HL-60 (cell line): Measurements from ENCODE around the gene CNDP1.

Source experiments
- DNase-seq, 2 experiments: peaks; one replicate each; pipeline ENCODE4 v3.0.0-alpha.2; 2010 to 2020; ENCODE audit warnings: low read depth in 1 of 2, low spot score in 1 of 2
- H3K27ac ChIP-seq: fragments of 250-450 bp; sonication (Bioruptor Pico); replicated peaks from 2 replicates; pipeline ENCODE4 v1.5.1; 2020; ENCODE audit warnings: mild to moderate bottlenecking, moderate library complexity
- H3K27me3 ChIP-seq: fragments of 250-450 bp; sonication (Bioruptor Pico); 2 replicates; pipeline ENCODE4 v1.5.1; 2021; ENCODE audit warnings: mild to moderate bottlenecking, moderate library complexity; ENCODE audit not compliant: insufficient read depth, poor library complexity, severe bottlenecking
- H3K4me3 ChIP-seq: replicated peaks from 2 replicates; pipeline ENCODE4 v1.5.1; 2011; ENCODE audit warnings: mild to moderate bottlenecking, control low read depth, low read length; ENCODE audit not compliant: insufficient read depth
- GABPA ChIP-seq: IDR thresholded peaks from 2 replicates; pipeline ENCODE4 v1.6.1; 2012; ENCODE audit warnings: low read depth
- POLR2AphosphoS5 ChIP-seq: IDR thresholded peaks from 2 replicates; pipeline ENCODE4 v1.6.1; 2012; ENCODE audit warnings: low read depth
- SPI1 ChIP-seq: IDR thresholded peaks from 2 replicates; pipeline ENCODE4 v1.6.1; 2012; ENCODE audit warnings: low read depth, mild to moderate bottlenecking, borderline replicate concordance
- TF ChIP-seq, protein P1 (sequence below): IDR thresholded peaks from one replicate; pipeline ENCODE4 v1.5.1; 2011; ENCODE audit warnings: low read length, control low read depth, inconsistent platforms; ENCODE audit not compliant: insufficient read depth
- TF ChIP-seq, protein P2 (sequence below): IDR thresholded peaks from 2 replicates; pipeline ENCODE4 v1.6.1; 2012; ENCODE audit warnings: low read depth; ENCODE audit not compliant: insufficient replicate concordance

CNDP1 gene

DNA sequence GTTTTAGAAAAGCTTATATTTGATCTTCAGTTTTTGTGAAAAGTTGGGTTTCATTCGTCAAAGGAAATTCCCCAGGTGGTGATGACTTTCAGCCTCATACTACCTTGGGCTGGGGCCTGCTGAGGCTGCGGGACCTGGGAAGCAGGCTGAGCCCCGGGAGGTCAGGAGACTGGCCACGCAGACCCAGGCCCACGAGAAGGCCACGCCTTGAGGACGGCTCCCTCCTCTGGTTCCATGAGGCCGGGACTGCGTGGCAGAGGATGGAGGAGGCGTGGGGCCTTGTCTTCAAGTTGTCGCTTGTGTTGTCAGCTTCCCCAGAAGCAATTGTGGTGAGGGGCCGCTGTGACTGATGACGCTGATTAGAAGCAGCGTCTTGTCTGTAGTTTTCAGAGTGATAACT is 26.4 kb upstream of the CNDP1 start:
- no peaks in the 10 kb centered on the region for H3K27me3 ChIP-seq
- H3K4me3 ChIP-seq: no peak overlapping the region
- TF ChIP-seq, protein P1, sequence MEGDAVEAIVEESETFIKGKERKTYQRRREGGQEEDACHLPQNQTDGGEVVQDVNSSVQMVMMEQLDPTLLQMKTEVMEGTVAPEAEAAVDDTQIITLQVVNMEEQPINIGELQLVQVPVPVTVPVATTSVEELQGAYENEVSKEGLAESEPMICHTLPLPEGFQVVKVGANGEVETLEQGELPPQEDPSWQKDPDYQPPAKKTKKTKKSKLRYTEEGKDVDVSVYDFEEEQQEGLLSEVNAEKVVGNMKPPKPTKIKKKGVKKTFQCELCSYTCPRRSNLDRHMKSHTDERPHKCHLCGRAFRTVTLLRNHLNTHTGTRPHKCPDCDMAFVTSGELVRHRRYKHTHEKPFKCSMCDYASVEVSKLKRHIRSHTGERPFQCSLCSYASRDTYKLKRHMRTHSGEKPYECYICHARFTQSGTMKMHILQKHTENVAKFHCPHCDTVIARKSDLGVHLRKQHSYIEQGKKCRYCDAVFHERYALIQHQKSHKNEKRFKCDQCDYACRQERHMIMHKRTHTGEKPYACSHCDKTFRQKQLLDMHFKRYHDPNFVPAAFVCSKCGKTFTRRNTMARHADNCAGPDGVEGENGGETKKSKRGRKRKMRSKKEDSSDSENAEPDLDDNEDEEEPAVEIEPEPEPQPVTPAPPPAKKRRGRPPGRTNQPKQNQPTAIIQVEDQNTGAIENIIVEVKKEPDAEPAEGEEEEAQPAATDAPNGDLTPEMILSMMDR: no peak
- TF ChIP-seq SPI1 (no peak), POLR2AphosphoS5 (no peak), GABPA (no peak)
- TF ChIP-seq, protein P2, sequence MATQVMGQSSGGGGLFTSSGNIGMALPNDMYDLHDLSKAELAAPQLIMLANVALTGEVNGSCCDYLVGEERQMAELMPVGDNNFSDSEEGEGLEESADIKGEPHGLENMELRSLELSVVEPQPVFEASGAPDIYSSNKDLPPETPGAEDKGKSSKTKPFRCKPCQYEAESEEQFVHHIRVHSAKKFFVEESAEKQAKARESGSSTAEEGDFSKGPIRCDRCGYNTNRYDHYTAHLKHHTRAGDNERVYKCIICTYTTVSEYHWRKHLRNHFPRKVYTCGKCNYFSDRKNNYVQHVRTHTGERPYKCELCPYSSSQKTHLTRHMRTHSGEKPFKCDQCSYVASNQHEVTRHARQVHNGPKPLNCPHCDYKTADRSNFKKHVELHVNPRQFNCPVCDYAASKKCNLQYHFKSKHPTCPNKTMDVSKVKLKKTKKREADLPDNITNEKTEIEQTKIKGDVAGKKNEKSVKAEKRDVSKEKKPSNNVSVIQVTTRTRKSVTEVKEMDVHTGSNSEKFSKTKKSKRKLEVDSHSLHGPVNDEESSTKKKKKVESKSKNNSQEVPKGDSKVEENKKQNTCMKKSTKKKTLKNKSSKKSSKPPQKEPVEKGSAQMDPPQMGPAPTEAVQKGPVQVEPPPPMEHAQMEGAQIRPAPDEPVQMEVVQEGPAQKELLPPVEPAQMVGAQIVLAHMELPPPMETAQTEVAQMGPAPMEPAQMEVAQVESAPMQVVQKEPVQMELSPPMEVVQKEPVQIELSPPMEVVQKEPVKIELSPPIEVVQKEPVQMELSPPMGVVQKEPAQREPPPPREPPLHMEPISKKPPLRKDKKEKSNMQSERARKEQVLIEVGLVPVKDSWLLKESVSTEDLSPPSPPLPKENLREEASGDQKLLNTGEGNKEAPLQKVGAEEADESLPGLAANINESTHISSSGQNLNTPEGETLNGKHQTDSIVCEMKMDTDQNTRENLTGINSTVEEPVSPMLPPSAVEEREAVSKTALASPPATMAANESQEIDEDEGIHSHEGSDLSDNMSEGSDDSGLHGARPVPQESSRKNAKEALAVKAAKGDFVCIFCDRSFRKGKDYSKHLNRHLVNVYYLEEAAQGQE: no peak
- no peak for DNase-seq
- no peak overlapping the region for H3K27ac ChIP-seq

DNA sequence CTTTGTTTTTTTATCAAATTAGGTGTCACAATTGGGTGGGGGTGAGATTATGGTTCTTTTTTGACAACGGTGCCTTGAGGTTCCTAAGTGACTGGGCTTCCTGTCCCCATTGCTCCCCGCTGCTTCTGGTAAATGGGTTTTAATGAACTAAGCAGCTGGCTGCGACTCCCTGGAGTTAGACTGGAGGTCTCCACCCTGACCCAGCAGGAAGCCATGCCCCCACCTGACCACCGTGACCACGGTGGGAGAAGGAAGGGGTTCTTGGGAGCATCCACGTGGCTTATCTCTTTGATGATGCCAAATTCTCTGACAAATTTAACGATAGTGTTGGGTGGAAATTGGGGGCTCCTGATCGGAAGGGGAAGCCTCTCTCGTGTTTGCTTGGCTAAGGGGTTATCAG is 25.9 kb upstream of the CNDP1 start:
- H3K4me3 ChIP-seq: no peak overlapping the region
- H3K27ac ChIP-seq: no peak overlapping the region
- TF ChIP-seq GABPA (no peak), SPI1 (no peak), POLR2AphosphoS5 (no peak)
- TF ChIP-seq, protein P1: no peak
- TF ChIP-seq, protein P2: no peak
- H3K27me3 ChIP-seq: no peaks in the 10 kb centered on the region
- no peak for DNase-seq

DNA sequence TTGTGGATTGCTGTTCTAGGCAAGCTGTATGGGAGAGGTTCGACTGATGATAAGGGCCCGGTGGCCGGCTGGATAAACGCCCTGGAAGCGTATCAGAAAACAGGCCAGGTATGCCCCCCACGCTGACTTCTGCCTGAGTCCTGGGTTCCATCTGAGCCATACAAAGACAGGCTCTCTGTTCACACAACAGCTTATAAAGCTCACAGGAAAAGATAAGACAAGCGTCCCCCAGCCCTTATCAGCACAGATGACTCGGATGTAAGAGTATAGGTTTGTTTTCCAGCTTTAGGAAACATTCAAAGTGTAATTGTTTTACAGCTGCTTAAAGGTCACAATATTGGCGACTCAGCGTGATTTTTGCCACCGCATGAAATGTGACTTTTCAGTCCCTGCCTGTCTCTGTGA is 25.5 kb upstream of the CNDP1 start:
- Histone ChIP-seq H3K27me3 (no peaks in the 10 kb centered on the region), H3K27ac (no peak overlapping the region), H3K4me3 (no peak overlapping the region)
- TF ChIP-seq, protein P2: no peak
- TF ChIP-seq GABPA (no peak), SPI1 (no peak), POLR2AphosphoS5 (no peak)
- TF ChIP-seq, protein P1: no peak
- no peak for DNase-seq
